Left cardiac atrium (tissue), 4 donors: ENCODE data around the gene P2RY14. TPM values are rescaled to one million over a fixed set of nuclear protein-coding genes. Genes with fewer than 3 reads are reported as not detected.

Experiments
- ATAC-seq, 2 donors: fragments of 200-7000 bp; cut with Tn5 transposase; one replicate each; pipeline ENCODE4 v1.9.1; 2020; ENCODE audit warnings: mild to moderate bottlenecking in 2 of 2, moderate library complexity in 2 of 2
- DNase-seq: peaks from one replicate; pipeline ENCODE4 v3.0.0-alpha.2; 2020
- intact Hi-C, 2 donors: fragments of 100-400 bp; cut with DNase I; formaldehyde crosslinking; loops; one replicate each; pipeline versions ENCODE4 v1.14.1 to v1.15.1; 2022 to 2023
- total RNA-seq, 2 donors: library from RNA; stranded (reverse); fragmentation: NEBNext Ultra II Directional; extraction: Animal tissue kit (Norgen Biotek cat#: 25700); gene quantifications; one replicate each; pipeline ENCODE4 v1.2.1, GENCODE V29; 2021
- donor health status: DM: no; HTN: yes; CAD: no.
- donor health status: DM: no; HTN: yes; CAD: no; lungs with severe emphysema.
- donor health status: DM: yes; HTN: yes; CAD: no.
- donor health status: Dilated cardiomyopathy.

The P2RY14 gene
- total RNA-seq, 2 donors from 2014 or later = 1.5 to 4.5 TPM

GRCh38 chr3:151305060-151305774, 26.9 kb upstream of the P2RY14 start:
- DNase-seq = no peak
- peak; percentile 65 to 80 for ATAC-seq
- intact Hi-C loops = no loop called here

DNA sequence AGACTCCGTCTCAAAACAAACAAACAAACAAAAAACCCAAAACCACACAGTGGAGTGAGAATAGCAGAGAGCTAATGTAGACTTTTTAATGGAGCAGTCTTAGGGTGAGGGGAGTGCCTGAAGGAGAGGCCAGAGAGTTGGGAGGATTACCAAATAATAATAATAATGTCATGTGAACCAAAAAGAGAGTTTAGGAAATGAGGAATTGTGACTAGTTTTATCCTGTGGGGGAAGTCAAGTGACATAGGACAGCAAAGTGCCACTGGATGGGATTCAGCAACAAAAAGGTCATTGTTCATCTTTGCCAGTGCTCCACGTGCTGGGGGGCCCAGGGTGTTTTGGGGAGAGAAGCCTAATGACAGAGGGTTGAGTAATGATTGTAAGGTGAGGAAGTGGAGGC, 25.4 kb upstream of the P2RY14 start:
- DNase-seq (no peak), ATAC-seq (no peak)
- intact Hi-C loops = no loop called here

DNA sequence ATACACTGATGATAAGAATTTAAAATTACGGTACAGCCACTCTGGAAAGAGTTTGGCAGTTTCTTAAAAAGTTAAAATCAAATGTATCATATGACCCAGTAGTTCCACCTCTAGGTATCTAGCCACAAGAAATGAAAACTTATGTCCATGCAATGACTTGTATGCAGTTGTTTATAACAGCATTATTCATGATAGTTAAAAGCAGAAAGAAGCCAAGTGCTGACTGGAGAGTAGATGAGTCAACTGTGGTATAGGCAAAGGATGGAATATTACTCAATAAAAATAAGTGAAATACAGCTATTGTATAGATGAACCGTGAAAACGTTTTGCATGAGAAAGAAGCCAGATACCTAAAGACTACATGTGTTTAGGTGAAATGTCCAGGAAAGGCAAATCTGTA, 23.4 kb upstream of the P2RY14 start:
- intact Hi-C loops = no loop called here
- no peak for DNase-seq
- ATAC-seq = no peak

DNA sequence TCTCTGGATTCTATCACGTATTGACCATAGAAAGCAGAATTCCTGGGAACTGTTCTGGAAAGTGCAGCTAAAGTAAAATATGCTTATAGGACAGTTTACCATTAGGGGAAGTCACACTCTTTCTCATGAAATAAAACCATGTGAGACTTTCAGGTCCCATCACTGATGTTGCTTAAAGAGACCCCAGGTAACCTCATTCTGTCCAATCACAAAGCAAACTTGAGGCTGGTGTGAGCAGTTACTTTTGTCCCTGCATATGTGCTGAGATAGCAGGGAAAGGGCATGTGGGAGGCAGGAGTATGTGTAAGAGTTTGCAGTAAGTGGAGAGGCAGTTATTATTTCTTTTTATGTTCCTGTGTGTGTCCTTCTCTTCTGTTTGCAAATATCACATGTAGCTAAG, 22.2 kb upstream of the P2RY14 start:
- intact Hi-C loops = no loop called here
- ATAC-seq (no peak), DNase-seq (no peak)

DNA sequence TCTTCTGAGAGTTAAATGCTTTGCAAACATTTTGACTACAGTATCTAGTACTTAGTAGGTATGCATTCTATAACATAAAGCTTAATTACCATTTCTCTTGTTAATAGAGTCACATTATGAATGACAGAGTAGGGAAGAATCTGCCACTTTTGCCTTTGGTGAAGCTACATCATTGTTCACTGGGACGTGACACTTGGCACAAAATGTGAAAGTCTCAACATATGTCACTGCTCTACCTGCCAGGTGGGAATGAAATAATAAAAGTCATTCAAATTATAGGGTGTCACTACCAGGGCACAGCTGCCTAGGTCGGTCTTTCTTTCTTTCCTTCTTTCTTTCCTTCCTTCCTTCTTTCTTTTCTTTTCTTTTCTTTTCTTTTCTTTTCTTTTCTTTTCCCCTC, 20.7 kb upstream of the P2RY14 start:
- ATAC-seq (no peak), DNase-seq (no peak)
- intact Hi-C loops = no loop called here

- DNase-seq = no peak
- intact Hi-C loops = no loop called here
- no peak for ATAC-seq
Measured at GRCh38 chr3:151297429-151297828, 19.1 kb upstream of the P2RY14 start.

DNA sequence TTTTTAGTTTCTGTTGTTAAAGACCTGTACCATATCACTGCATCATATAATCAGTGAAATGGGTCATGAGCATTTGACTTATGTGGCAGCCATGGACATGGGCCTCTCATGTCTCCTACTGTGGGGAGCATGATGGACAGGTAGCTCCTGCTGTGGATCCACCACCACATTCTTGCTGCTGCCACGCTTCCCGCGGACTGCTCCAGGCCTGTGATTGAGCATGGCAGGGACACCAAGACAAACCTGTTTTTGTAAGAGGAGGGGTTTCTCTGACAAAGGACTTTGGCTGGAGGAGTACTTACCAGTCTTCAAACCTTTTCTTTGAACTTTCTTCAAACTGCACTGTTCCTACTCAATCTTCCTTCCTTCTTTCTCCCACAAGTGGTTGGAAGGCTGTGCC, 17.9 kb upstream of the P2RY14 start:
- ATAC-seq (no peak), DNase-seq (no peak)
- intact Hi-C loops = no loop called here

DNA sequence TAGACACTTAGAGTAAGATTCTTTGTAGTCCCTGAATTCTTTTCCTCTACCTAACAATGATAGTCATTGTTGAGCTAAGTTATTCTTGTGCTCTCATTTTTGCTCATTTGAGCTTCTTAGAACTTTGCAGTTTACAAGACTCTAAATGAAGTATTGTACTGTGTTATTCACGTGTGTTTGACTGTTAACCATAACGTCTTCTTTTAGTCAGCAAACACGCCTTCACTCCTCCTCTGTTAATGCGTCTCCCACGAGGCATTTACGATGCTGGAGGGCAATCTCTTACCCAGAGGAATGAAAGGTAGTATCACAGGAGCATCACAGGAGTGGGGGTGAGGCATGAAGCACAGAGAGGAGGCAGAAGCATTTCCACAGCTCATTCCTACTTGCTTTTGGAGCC, 14.8 kb upstream of the P2RY14 start:
- ATAC-seq = no peak
- intact Hi-C loops = no loop called here

GRCh38 chr3:151290673-151291072, 12.3 kb upstream of the P2RY14 start:
- intact Hi-C loops = no loop called here
- no peak for ATAC-seq
- no peak for DNase-seq

More for the DNA sequence above, 14.8 kb upstream of the P2RY14 start:
- DNase-seq = no peak

- intact Hi-C loops = no loop called here
- ATAC-seq (no peak), DNase-seq (no peak)
Measured at GRCh38 chr3:151289445-151289844, 11.1 kb upstream of the P2RY14 start.

DNA sequence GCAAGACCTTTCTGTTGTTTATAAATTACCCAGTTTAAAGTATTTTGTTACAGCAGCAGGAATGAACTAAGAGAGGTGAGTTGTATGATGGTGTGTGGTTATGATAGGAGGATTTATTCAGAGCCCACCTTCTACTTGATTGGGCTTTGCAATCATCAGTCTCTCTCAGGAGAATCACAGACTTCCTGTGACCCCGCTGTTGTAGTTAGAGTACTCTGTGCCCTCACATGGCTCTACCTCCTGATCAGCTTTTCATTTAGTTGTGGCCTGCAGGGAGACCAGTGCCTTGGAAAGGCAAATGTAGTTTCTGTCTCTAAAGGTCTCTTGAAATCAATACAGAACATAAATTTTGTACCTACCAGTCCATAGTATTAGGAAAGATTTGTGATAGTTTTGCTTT, 7.6 kb upstream of the P2RY14 start:
- intact Hi-C loops = no loop called here
- ATAC-seq (no peak), DNase-seq (no peak)

- ATAC-seq (peak; percentile 34 to 48), DNase-seq (peak; percentile 32)
- intact Hi-C loops = loop anchor here (1.0 to 5.0 kb wide), 4 partner anchors 57 to 117 kb away; no protein-coding TSS in a partner anchor
Measured at GRCh38 chr3:151283907-151284461, 5.6 kb upstream of the P2RY14 start.

- ATAC-seq = no peak
- intact Hi-C loops = loop anchor here (1.0 to 5.0 kb wide), 4 partner anchors 56 to 116 kb away; no protein-coding TSS in a partner anchor
- no peak for DNase-seq
Measured at GRCh38 chr3:151283387-151283786, 5.0 kb upstream of the P2RY14 start.

DNA sequence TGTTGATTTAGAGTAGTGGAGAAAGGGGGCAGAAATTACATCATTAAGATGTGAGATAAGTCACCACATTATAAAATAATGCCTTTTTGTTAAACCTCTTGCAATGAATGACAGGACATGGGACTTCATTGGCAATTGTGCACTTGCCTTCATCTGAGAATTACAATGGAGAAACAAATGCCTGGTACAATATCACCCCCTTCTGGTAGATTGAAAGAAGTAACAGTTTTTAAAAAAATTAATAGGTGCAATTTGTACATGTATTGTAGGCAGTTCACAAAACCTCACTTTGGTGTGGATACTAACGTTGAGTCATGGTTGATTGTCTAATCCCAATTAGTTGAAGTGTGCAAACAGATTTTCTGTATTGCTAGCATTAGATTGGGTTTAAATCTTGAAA, 4.6 kb upstream of the P2RY14 start:
- peak; percentile 61 to 67 for ATAC-seq
- intact Hi-C loops = loop anchor here (1.0 to 5.0 kb wide), 4 partner anchors 56 to 116 kb away; no protein-coding TSS in a partner anchor
- DNase-seq = no peak

GRCh38 chr3:151281671-151282324, 3.5 kb upstream of the P2RY14 start:
- intact Hi-C loops = loop anchor here (2.0 to 5.0 kb wide), 3 partner anchors 54 to 114 kb away; no protein-coding TSS in a partner anchor
- ATAC-seq = peak in 1 of 2 donors; percentile 31

GRCh38 chr3:151276687-151277042, 1.7 kb downstream of the P2RY14 start:
- ATAC-seq (no peak), DNase-seq (no peak)
- intact Hi-C loops = no loop called here

More at GRCh38 chr3:151281671-151282324, 3.5 kb upstream of the P2RY14 start:
- no peak for DNase-seq

GRCh38 chr3:151276038-151276686, 2.2 kb downstream of the P2RY14 start:
- ATAC-seq (no peak), DNase-seq (no peak)
- intact Hi-C loops = no loop called here

- intact Hi-C loops = no loop called here
- ATAC-seq = no peak
- DNase-seq = no peak
Measured at GRCh38 chr3:151275091-151275490, 3.3 kb downstream of the P2RY14 start.

GRCh38 chr3:151269631-151270030, 8.7 kb downstream of the P2RY14 start:
- ATAC-seq = no peak
- no peak for DNase-seq
- intact Hi-C loops = no loop called here
